Tibial artery (tissue), 4 donors: ENCODE data around the gene GRID2.

Source experiments
- DNase-seq, 2 donors: peaks; one replicate each; pipeline ENCODE4 v3.0.0-alpha.2; 2019
- H3K27ac ChIP-seq, 2 donors: fragments of 200-600 bp; sonication (generic) in 1 of 2; 1 replicate in 1 of 2; 2 replicates in 1 of 2; pipeline ENCODE4 v1.5.1; 2018 to 2019; ENCODE audit warnings: mild to moderate bottlenecking in 1 of 2
- H3K27me3 ChIP-seq, 2 donors: fragments of 200-600 bp; sonication (generic) in 1 of 2; one replicate each; pipeline versions ENCODE4 v1.5.1 to v1.6.0; 2016 to 2019
- H3K36me3 ChIP-seq, 3 donors: fragments of 200-600 bp; sonication (generic) in 2 of 3; one replicate each; pipeline ENCODE4 v1.5.1; 2016 to 2019; ENCODE audit warnings: mild to moderate bottlenecking in 2 of 3
- H3K4me1 ChIP-seq, 4 donors: fragments of 200-600 bp; sonication (generic) in 2 of 4; 1 replicate in 3 of 4; 2 replicates in 1 of 4; pipeline ENCODE4 v1.5.1; 2016 to 2019
- H3K4me3 ChIP-seq, 2 donors: fragments of 200-600 bp; sonication (generic) in 1 of 2; 1 replicate in 1 of 2; 2 replicates in 1 of 2; pipeline ENCODE4 v1.5.1; 2018 to 2019; ENCODE audit warnings: mild to moderate bottlenecking in 2 of 2
- H3K9me3 ChIP-seq, 3 donors: fragments of 200-600 bp; sonication (generic) in 1 of 3; one replicate each; pipeline ENCODE4 v1.5.1; 2016 to 2019
- CTCF ChIP-seq, 2 experiments: fragments of 200-600 bp in 1 of 2; fragments of 450-650 bp in 1 of 2; IDR thresholded peaks; one replicate each; pipeline ENCODE4 v1.5.1; 2017 to 2019; ENCODE audit warnings: antibody characterized with exemption in 2 of 2, mild to moderate bottlenecking in 1 of 2, moderate library complexity in 1 of 2
- intact Hi-C: fragments of 100-400 bp; cut with DNase I; formaldehyde crosslinking; loops from one replicate; pipeline ENCODE4 v1.15.0; 2023; ENCODE audit warnings: low total_unique reads

GRID2 gene

GRCh38 chr4:93414041-93414550 is 1110.3 kb downstream of the GRID2 start:
- H3K27ac ChIP-seq, result no peak overlapping the region
- no peaks in the 10 kb centered on the region for H3K9me3 ChIP-seq
- TF ChIP-seq CTCF (IDR thresholded peaks at IDR 0.05), result no peak
- no peaks in the 10 kb centered on the region for H3K4me1 ChIP-seq
- intact Hi-C loops, result no loop called here
- H3K36me3 ChIP-seq, result no peaks in the 10 kb centered on the region
- DNase-seq, result no peak
- no peaks in the 10 kb centered on the region for H3K27me3 ChIP-seq
- no peak overlapping the region for H3K4me3 ChIP-seq

- DNase-seq, result no peak
- TF ChIP-seq CTCF (IDR thresholded peaks at IDR 0.05), result no peak
- Histone ChIP-seq H3K4me1 (no peaks in the 10 kb centered on the region), H3K27me3 (no peaks in the 10 kb centered on the region), H3K9me3 (no peaks in the 10 kb centered on the region), H3K36me3 (no peaks in the 10 kb centered on the region), H3K4me3 (no peak overlapping the region), H3K27ac (no peak overlapping the region)
- intact Hi-C loops, result no loop called here
Measured at GRCh38 chr4:93416344-93417128, 1112.8 kb downstream of the GRID2 start.

- H3K27me3 ChIP-seq, result no peaks in the 10 kb centered on the region
- no peaks in the 10 kb centered on the region for H3K4me1 ChIP-seq
- no peak for DNase-seq
- H3K4me3 ChIP-seq, result no peak overlapping the region
- no peaks in the 10 kb centered on the region for H3K9me3 ChIP-seq
- intact Hi-C loops, result no loop called here
- TF ChIP-seq CTCF (IDR thresholded peaks at IDR 0.05), result no peak
- no peaks in the 10 kb centered on the region for H3K36me3 ChIP-seq
- no peak overlapping the region for H3K27ac ChIP-seq
Measured at GRCh38 chr4:93431371-93431770, 1127.6 kb downstream of the GRID2 start.

- DNase-seq, result no peak
- no peaks in the 10 kb centered on the region for H3K27me3 ChIP-seq
Measured at GRCh38 chr4:93433840-93434239, 1130.1 kb downstream of the GRID2 start.

GRCh38 chr4:93436000-93436626 is 1132.3 kb downstream of the GRID2 start:
- TF ChIP-seq CTCF (IDR thresholded peaks at IDR 0.05), result no peak
- Histone ChIP-seq H3K27ac (no peak overlapping the region), H3K4me3 (no peak overlapping the region), H3K4me1 (no peaks in the 10 kb centered on the region), H3K36me3 (no peaks in the 10 kb centered on the region), H3K9me3 (no peaks in the 10 kb centered on the region), H3K27me3 (no peaks in the 10 kb centered on the region)
- no peak for DNase-seq
- intact Hi-C loops, result no loop called here

More at GRCh38 chr4:93433840-93434239, 1130.1 kb downstream of the GRID2 start:
- no peak overlapping the region for H3K4me3 ChIP-seq
- no peak overlapping the region for H3K27ac ChIP-seq
- no peaks in the 10 kb centered on the region for H3K36me3 ChIP-seq
- no peak for TF ChIP-seq CTCF (IDR thresholded peaks at IDR 0.05)
- no peaks in the 10 kb centered on the region for H3K4me1 ChIP-seq
- H3K9me3 ChIP-seq, result no peaks in the 10 kb centered on the region
- intact Hi-C loops, result no loop called here
